CD4-positive, alpha-beta T cell treated with Interleukin-17A for 4 hours (primary cell): ENCODE results near the gene IRF8.
"Not testable (repeated sequence)": the region's sequence is repeated elsewhere in the genome, so short reads cannot be mapped to it uniquely, and the experiment has no call there.

Source experiments
- DNase-seq: peaks from one replicate; pipeline ENCODE4 v3.0.0-alpha.2; 2020; ENCODE audit warnings: mixed read lengths

The IRF8 gene

DNA sequence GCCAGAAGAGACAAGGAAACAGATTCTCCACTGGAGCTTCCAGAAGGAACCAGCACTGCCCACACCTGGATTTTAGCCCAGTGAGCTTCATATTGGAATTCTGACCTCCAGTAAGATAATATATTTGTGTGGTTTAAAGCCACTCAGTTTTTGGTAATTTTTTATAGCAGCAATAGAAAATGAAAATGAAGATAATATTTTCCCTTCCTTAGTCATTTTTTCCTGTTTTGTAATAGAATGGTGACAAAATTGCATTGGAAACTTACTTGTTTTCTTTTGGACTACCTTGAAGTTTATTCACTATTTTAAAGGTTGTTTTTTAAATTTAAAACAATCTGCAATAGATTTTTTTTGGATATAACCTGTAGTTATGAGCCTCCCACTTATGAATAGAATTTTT lies 29.8 kb upstream of the IRF8 start:
- DNase-seq: no peak

DNA sequence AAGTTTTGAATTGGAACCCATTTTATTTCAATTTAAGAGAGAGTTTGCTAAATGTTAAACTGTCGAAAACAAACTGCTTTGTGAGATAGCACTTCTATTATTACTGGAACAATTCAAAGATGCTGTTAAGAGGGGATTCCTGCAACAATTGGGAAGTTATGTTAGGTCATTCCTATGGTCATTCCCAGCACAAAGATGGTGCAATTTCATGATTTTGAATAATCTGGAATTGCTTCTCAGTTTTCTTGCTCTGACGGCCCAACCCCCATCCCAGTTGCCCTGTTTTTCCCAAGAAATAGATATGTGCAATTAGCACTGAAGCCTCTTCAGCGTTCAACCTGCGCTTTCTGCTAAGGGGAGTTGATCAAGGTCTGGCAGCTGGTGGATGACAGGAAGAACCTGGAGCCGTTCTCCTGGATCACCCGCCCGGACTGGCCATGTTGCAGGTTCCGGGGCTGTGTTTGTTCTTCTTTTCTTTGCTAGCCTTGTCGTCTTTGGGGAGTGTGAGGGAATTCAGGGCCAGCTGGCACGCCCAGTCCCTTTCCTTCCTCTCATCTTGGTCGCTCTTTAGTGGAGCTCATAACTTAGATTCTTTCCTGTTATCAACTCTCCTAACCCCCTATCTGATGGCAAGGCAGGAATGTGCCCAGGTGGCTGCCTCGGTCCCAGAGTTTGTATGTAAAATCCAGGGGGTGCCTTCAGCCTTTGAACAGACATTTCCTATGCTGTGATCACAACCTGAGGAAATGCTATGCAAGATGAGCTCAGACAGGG lies 29.0 kb upstream of the IRF8 start:
- DNase-seq: no peak

DNA sequence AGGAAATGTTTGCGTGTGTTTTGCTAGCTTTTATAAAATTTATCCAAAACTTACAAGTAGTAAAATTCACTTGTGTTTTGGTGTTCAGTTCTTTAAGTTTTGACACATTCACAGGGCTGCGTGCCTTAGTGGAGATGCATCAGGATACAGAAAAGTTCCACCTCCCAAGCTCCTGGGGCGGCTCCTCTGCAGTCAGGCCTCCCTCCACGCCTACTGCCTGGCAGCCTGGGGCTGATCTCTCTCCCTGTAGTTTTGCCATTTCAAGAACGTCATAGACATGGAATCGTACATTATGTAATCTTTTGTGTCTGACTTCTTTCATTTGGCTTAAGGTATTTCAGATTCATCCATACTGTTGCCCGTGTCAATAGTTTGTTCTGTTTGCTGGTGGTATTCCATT lies 27.2 kb upstream of the IRF8 start:
- no peak for DNase-seq

DNA sequence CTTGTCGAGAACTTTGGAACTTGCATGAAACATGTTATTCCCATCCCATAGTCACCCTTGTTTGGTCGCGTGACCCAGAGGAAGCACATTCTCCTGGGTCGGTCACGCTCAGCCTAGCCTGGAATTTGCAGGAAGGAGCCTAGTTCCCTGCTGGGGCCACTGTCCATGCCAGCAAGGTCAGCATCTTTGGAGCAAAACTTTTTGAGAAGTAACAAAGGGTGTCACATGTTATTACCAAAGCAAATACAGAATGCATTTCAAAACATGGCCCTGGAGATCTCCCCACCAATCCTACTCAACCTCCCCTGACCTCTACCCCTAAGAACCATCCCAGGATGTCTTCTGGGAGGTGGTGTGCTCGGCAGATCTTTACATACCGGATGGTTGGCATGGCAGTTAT lies 26.2 kb upstream of the IRF8 start:
- DNase-seq: no peak

DNA sequence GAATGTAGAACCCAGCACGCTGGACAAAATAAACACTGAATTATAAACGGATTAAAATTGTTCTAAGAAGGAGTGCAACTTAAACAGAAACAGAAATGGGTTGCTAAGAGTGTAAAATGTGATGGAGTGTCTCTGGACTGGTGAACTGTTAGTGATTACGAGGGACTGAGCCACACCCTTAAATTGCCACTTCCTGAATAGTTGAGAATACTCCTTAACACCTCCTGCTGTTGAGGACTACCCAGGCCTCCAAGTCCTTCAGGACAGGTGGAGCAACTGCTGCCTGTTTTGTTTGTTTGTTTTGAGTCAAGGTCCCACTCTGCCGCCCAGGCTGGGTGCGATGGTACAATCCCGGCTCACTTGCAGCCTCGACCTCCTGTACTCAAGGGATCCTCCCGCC lies 25.8 kb upstream of the IRF8 start:
- DNase-seq: no peak

DNA sequence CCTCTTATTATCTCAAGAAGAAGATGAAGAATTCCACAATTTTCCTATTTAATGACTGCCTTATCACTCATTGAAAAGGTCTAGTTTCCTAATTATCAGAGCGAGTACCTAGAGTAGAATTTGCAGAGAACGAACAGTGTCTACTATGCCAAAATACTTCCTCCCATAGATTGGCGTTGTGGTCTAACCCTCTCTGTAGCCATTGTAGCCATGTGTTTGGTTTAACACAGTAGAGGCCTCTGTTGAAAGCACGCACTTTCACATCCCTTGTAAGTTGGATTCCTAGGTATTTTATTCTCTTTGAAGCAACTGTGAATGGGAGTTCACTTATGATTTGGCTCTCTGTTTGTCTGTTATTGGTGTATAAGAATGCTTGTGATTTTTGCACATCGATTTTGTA lies 24.9 kb upstream of the IRF8 start:
- DNase-seq: not testable (repeated sequence)

DNA sequence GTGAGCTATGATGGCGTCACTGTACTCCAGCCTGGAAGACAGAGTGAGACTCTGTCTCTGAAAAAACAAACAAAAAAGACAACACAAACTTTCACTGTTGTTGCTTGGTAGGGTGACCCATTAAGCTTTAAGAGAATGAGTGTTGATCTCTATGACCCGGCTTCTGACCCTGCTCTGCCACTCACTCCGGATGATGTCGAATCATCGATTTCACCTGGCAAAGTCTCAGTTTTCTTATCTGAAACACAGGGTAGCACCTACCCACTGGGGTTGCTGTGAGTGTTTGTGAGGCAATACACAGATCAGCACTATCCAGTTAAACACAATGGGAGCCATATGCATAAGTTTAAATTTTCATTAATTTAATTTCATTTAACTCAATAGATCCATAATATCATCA lies 20.6 kb upstream of the IRF8 start:
- DNase-seq: no peak

DNA sequence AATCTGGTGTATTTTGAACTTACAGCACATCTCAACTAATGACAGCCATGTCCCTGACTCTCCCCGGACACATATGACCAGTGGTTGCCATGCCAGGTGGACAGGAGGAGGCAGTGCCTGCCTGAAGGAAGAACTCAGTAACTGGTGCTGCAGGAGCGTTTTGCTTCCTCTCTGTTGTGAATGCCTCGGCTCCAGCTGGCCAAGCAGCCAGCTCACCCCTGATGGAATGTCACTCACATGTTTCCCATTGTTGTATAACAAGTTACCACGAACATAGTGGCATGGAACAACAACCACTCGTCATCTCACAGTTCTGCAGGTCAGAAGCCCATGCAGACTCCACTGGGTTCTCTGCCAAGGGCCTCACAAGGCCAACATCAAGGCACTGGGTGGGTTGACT lies 20.1 kb upstream of the IRF8 start:
- DNase-seq: no peak

DNA sequence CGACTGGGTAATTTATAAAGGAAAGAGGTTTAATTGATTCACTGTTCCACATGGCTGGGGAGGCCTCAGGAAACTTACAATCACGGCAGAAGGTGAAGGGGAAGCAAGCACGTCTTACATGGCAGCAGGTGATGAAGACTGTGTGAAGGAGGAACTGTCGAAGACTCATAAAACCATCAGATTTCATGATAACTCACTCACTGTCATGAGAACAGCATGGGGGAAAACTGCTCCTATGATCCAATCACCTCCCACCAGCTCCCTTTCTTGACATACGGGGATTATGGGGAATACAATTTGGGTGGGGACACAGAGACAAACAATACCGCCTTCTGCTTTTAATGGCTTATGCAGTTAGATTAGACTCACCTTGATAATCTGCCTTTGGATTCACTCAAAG lies 19.4 kb upstream of the IRF8 start:
- no peak for DNase-seq

DNA sequence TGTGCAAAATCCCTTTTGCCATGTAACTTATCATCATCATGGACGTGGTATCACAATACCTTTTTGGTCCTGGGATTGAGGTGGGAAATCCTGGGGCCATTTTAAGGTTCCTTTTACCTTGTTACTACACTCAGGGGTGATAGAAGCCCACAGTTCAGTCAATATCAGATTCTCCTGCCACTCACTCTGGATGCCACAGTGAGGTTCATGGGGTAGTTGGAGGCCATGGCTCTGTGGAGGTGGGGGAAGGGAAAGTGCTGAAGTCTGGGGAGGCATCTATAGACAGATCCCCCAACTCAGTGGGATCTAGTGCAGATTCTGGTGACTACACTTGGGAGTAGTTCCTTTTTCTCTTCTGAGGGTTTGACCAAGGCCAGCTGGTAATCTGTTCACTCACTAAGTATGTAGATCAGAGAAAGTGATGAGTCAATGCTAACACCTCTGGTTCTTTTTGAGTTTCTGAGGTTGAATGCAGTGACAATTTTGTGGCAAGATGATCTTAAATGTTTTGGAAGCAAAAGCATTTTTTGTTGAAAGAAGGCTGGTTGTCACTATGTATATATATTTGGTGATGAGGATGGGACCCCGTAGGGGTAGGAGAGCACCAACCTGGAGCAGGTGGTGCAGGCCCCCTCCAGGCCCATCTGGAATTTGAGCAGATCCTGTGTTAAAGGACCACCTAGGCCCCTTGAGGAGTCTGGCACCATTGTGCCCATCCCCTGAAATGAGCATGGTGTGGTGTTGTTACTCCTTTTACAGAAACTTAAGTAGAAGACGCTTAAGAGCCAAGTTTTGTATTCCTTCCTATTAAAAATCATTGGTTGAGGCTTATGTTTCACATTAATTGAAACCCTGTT lies 18.8 kb upstream of the IRF8 start:
- no peak for DNase-seq

DNA sequence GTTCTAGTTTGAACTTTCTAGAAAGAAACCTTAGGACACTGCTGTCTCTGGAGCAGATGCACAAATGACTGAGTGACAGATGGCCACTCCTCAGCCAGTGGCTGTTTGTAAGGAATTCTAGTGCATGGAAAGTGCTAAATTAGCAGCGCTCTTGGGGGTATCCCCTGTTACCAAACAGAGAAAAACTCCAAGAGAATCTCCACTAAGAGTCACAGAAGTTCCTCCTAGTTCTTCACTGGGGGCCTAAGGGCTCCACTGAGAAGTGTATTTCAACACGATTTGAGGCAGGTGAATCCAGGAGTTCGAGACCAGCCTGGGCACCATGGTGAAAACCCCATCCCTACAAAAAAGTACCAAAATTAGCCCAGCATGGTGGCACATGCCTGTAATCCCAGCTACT lies 18.1 kb upstream of the IRF8 start:
- no peak for DNase-seq

DNA sequence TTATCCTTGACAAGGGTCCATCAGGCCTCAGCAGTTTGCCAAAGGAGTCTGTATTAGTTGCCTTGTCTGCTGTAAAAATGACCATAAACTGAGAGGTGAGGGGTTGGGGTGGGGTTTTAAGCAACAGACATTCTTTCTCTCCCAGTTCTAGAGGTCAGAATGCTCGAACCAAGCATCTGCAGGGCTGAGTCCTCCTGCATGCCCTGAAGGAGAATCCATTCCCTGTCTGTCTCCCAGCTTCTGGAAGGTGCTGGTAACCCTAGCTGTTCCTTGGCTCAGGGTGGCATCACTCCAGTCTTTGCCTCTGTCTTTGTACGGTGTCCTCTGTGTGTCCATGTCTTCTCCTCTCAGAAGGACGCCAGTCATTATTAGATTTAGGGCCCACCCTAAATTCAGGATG lies 17.5 kb upstream of the IRF8 start:
- DNase-seq: no peak

DNA sequence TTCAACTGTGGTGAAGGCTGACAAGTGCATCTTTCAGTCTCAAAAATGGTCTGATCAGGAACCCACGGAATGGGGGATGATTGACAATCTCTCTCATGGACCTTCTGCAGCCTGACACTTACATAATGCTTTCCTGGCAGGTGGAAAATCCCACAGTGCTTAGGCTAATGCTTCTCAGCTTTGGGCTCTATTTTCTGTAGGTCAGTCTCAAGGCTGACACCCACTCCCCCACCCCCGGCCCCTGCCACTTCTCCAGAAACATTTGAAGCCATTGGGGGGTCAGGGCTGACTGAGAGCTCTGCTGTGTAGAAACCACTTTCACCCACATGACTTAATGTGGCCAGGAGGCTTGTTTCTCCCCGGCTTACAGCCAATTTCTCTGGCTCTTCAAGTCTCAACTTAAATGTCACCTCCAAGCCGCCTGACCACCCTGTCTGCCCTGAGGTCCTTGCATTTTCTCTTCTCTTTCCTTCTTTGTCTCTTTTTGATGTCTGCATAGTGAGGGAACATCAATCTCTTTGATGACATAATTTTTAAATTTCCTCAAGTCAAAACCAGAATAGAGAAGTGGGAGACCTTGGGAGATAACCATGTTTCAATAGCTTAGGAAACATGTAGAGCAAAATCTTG lies 16.7 kb upstream of the IRF8 start:
- no peak for DNase-seq

DNA sequence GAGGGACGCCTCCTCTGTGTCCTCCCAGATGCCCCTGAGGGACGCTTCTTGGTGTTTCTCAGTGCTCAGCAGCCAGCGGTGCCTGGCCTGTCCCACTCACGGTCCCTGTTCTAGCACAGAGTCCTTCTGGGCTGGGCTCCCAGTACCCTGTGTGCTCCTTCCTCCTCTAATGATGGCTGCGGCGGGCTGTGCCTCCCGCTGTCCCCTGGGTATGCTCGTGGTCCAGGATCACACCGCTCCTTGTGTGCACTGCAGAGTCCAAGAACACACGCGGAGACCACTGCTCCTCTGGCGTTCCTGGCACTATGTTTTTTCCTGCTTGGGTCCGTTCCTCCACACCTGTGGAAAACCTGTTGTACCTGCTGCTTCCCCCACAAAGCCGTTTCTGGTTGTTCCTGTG lies 15.1 kb upstream of the IRF8 start:
- no peak for DNase-seq

DNA sequence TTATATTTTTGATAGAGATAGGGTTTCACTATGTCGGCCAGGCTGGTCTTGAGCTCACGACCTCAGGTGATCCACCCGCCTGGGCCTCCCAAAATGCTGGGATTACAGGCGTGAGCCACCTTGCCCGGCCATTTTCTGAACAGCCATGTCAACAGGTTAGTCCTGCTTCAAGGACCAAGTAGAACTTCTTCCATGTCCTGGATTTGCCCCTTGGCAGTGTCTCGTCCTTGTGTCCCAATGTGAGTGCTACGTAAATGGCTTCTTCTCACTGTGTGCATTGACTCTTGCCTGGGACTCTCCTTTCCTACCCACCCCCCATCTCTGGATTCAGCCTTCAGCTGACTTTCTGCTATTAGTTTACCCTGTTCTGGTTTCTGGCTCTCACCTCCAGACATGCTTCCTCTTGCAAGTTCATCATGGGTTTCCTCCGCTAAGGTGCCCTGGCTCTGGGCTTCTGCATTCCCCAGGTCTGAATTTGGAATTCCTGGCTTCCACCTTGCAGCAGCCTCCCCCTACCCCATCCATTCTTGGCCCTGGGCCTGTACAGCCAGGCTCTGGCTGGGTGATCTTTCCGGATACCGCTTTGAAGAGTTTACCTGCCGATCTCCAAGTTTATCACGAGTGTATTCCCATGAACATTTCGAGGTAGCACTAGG lies 14.0 kb upstream of the IRF8 start:
- DNase-seq: no peak

DNA sequence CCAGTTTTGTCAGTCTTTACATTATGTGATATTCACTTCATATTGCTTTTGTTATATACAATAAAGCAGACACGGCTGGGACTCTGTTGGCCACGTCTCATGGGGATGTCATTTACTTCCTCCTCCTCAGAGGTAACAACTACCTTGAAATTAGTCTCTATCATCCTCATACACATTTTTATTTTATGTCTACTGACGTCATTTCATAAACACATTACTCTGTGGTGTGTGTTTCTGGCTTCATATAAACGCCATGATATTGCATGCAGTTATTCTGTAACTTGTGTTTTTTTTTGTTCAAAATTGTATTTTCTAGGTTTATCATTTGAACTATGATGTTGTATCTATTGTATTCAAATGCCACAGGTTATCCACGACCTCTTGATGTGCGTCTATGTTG lies 13.4 kb upstream of the IRF8 start:
- no peak for DNase-seq

DNA sequence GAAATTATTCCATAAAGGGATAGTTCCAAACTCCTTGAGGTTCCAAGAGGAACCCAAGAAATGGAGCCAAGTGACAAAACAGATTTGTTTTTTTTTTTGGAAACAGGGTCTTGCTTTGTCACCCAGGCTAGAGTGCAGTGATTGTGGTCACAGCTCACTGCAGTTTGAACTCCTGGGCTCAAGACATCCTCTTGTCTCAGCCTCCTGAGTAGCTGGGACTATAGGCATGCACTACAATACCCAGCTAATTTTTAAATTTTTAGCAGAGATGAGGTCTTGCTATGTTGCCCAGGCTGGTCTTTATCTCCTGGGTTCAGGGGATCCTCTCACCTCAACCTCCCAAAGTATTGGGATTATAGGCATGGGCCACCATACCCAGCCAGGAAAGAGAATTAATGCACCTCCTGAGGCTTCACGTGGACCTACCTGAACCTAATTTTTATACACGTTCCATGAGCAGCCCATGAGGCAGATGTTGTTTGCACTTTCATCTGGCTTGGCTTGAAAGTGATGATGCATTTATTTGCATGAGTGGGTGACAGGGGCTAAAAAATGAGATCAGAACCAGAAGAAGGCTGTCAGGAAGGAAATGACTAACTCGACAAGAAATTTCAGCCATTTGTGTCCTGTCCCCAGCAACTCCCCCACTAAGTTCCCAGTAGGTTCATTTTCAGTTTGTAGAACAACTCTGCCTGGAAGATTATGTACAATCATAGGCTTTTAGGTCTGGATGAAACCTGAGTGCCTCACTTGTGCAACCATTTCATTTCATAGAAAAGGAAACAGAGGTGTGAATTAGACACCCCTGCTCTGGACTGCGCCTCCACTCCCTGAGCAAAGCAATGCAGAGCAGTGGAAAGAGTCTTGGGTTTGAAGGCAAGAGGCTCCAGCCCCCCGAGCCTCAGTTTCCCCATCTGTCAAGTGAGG lies 10.3 kb upstream of the IRF8 start:
- no peak for DNase-seq

DNA sequence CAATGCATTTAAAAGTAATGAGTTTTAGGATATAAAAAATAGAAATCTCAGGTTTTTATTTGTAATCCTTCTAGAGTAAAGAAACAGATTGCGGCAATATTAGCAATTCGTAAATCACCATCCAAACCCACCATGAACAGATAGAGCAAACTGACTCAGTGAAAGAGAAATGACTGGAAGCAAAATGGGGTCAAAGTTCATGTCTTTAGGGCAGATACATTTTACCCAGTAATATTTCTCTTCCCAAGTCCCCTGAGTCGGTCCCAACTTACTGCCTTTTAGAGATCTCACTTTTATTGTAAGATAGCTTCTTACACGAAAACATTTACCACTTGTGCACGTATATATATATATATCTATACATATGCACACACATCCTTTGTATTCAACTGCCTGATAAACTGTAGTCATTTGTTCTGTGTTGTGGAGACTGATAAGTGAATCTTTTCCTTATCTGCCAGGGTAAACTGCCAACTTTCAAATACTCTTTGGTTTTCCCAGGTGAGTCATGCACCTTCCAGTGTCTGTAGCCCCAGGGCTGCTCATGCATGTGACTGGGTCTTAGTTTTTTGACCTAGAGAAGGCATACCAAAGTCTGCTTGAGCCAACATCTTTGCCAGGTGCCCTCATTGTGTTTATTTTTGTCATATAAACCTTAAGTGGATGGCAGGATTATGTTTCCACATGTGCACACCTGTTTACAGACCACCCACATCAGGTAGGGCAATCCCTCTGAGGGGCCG lies 7.8 kb upstream of the IRF8 start:
- DNase-seq: no peak

DNA sequence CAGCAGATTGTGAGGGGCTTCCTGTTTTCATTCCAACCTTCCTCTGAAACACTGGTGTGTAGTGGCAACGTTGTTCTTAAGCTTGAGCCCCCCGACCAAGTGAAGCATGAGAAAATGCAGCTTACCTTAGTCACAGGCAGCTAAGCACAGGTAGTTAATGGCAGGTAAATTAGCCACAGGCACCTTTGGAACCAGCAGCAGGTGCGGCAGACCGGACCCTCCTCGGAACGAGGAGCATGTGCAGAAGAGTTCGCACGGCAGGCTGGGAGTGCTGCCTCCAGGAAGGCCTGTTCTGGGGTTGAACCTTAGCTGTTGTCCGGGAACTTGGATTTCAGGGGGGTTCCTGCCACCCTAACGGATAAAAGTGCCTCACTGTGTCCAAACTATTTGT lies 7.2 kb upstream of the IRF8 start:
- no peak for DNase-seq

DNA sequence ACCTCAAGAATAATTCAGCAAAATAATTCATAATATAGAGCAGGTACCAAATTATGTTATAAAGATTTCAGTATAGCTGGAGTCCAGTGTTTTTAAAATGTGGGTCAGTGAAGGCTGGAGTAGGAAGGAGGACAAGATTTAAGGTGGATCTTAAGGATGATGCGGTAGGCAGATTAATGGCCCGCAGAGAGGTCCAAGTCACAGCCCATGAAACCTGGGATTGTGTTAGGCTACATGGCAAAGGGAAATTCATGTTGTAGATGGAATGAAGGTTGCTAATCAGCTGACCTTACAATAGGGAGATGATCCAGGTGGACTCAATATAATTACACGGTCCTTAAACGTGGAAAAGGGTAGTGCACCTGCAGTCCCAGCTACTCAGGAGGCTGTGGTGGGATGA lies 6.2 kb upstream of the IRF8 start:
- DNase-seq: no peak

DNA sequence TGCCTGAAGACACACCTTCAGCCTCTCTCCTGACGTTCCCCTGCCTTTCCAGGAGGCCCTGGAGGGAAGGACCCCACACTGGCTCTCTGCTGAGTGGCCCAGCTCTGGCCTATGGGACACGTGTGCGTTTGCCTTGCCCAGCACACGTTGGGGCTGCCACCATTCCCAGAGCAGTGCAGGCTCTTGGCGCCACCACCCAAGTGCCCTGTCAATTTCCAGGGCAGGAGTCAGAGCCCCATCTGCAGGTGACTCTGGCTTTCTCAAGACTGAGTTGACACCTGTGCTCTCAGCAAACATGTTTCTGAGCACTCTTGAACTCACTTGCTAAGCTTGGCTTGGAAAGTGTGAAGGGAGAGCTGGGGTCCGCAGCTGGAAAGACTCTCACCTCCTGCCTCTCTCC lies 4.7 kb upstream of the IRF8 start:
- DNase-seq: no peak

DNA sequence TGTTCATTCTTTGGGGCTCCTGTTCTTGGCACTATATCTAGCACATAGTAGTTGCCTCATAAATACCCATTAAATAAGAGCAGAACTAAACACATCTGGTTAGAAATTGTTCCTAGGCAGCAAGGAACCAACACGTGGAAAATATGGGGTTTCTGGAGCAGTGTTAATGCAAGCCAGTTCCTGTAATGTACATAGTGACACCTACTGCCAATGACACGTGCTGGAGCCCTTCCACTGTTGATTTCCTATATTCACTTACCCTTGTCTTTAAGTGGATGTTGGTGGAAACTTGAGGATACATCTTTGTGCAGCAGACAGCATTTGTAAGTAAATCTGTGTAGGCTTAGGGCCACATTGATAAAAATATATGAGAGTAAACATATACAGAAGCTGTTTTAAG lies 1.6 kb upstream of the IRF8 start:
- DNase-seq: no peak
